HG02981 (cell line): ENCODE results near the gene NPDC1.

Experiments used
- ATAC-seq: cut with Tn5 transposase; IDR thresholded peaks from one replicate; pipeline ENCODE4 v1.9.1; 2021; ENCODE audit warnings: mild to moderate bottlenecking, moderate library complexity; ENCODE audit not compliant: unreplicated experiment

Gene NPDC1

DNA sequence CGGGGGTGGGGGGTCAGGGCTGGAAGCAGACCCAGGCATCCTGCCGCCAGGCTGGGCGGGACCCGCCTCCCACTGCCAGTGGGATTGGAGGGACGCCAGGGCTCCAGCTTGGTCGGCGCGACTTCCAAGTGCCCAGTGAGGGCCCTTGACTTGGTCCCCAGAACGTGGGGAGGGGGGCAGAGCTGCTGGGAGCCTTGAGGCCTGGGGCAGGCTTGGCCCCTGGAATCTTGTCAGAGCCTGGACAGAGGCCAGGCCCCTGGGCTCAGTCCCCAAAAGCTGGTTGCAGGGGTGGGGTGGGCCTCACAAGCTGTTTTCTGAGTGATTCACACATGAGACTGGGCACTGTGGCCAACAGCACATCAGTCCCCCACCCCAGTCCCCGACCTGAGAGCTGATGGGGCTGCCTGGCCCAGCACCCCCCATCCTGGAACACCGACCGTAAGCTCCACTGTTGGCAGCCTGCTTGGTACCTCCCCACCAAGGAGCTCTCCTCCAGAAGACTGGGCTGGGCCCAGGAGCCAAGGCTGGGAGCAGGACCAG is 50.1 kb downstream of the NPDC1 start:
- no peak for ATAC-seq

DNA sequence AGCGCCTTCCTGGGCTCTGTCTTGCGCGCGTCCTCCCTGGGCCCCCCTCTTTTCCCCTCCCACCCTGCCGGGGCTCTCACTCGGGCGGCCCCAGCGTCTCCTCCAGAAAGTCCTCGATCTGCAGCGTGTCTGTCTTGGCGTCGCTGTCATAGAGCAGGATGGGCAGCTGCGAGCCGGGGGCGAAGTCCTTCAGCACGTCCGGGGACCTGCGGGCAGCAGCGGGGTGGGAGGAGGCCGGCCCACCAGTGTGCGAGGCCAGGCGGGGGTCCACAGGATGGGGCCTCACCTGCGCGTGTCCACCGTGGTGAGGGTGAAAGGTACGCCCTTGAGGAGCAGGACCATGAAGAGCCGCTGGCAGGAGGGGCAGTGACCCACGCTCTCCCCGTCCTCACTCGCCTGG is 50.6 kb downstream of the NPDC1 start:
- no peak for ATAC-seq

- ATAC-seq: no peak
Observed at GRCh38 chr9:136994888-136995230, 51.1 kb downstream of the NPDC1 start.

- no peak for ATAC-seq
Observed at GRCh38 chr9:136994180-136994887, 51.6 kb downstream of the NPDC1 start.

DNA sequence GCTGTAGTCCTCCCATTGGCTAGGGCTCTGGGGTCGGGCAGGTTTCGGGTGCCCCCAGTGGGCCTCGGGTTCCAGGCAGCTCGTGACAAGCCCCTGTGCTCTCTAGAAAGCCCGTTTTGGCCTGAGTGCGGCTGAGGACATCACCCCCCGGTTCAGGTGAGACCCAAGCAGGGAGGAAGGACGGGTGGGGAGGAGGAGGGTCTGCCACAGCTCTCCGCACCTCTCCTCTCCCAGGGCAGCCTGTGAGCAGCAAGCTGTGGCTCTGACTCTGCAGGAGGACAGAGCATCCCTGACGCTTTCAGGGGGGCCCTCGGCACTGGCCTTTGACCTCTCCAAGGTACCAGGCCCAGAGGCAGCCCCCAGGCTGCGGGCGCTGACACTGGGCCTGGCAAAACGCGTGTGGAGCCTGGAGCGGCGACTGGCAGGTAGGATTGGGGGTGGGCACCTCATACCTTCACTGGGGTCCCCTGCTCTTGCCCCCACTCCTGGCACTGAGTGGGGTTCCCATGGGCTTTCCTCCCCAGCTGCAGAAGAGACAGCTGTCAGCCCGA is 53.1 kb downstream of the NPDC1 start:
- no peak for ATAC-seq

- ATAC-seq: peak; percentile 78
Observed at GRCh38 chr9:136991993-136992818, 53.8 kb downstream of the NPDC1 start, which contains the start of gene PAXX. Gene PAXX (plus strand): TSS chr9:136992422. CDS start chr9:136992444, 22 bp downstream.

GRCh38 chr9:136990242-136990911 is 55.6 kb downstream of the NPDC1 start:
- no peak for ATAC-seq
